Thyroid gland (tissue), 4 donors: ENCODE data around the gene SLC51A.

Source experiments
- CTCF ChIP-seq, 6 experiments: fragments of 200-600 bp in 3 of 6; fragments of 450-650 bp in 3 of 6; sonication (generic) in 3 of 6; IDR thresholded peaks; one replicate each; pipeline ENCODE4 v1.5.1; 2016 to 2019; ENCODE audit warnings: antibody characterized with exemption in 6 of 6, mild to moderate bottlenecking in 2 of 6, inconsistent platforms in 1 of 6, moderate library complexity in 1 of 6
- POLR2A ChIP-seq, 2 donors: fragments of 450-650 bp; IDR thresholded peaks; one replicate each; pipeline ENCODE4 v1.6.1; 2017; ENCODE audit warnings: antibody characterized with exemption in 2 of 2, mild to moderate bottlenecking in 2 of 2, moderate library complexity in 1 of 2

DNA sequence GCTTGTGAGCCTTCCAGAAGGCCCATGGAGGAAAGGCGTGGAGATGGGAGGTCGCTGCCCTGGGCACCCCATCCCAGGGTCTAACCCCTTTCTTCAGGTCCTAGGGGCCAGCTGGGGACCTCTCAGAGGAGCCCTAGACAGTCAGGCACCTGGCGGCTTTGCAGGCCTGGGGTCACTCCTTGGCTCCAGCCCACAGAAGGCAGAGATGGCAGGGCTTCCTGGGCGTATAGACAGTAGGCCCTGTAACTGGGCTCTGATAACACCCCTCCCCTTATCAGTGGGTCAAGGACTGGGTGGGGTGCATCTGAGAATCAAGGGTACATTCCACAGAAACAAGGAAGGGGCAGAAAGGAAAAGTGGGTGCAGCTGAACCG, 21.8 kb upstream of the SLC51A start:
- no peak for TF ChIP-seq POLR2A (IDR thresholded peaks at IDR 0.05)
- TF ChIP-seq CTCF (IDR thresholded peaks at IDR 0.05), result no peak
